ENCODE measurements around the gene ZNF443. TPM values are rescaled to one million over a fixed set of nuclear protein-coding genes. Genes with fewer than 3 reads are reported as not detected.
A peak's percentile ranks its signal among the peaks of the same experiment; 100 is the strongest.
"Not testable (repeated sequence)": the region's sequence is repeated elsewhere in the genome, so short reads cannot be mapped to it uniquely, and the experiment has no call there.

Gene ZNF443
- total RNA-seq, 1 experiment from 2014 or later, result 3.2 TPM

DNA sequence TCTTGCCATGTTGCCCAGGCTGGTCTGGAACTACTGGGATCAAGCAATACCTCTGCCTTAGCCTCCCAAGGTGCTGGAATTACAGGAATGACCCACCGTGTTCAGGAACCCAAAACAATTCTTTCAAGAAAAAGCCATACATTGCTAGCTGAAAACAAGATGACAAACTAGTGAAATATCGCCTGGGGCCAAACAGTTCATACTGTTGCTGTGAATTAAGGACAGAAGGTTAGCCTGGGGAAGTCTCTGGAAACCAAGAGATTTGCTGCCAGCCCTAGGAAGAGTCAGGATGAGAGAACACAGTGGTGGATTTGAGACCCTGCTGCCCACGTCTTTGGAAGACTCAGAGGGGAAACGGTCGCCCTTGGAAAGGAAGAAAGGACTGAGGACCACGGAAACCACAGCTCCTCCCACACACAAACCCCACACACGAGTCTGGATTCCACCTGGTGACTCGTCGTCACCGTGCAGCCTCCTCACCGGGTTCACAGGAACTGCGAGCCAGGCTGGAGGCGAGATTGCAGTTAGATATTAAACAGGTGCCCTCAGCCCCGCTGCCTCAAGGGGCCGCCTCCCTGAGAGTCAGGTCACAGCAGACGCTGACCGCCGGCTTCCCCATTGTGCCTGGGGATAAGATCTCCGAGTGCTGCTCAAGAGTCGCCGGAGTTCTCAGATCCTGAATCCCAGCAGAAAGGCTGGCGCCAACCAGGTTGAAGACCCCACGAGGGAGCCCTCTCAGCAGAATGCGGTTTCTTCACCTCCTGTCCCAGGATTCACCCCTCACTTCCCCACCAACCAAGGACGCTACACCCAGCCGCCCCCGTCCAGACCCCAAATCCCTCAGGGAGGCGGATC is 908 bp downstream of the ZNF443 start:
- not testable (repeated sequence) for H3K27me3 ChIP-seq, H3K36me3 ChIP-seq
- Histone ChIP-seq H3K4me3 (peak overlapping the region; percentile 74), H3K9me3 (peaks cover 18% of the 10 kb centered on the region)
- DNase-seq, result peak; percentile 28

DNA sequence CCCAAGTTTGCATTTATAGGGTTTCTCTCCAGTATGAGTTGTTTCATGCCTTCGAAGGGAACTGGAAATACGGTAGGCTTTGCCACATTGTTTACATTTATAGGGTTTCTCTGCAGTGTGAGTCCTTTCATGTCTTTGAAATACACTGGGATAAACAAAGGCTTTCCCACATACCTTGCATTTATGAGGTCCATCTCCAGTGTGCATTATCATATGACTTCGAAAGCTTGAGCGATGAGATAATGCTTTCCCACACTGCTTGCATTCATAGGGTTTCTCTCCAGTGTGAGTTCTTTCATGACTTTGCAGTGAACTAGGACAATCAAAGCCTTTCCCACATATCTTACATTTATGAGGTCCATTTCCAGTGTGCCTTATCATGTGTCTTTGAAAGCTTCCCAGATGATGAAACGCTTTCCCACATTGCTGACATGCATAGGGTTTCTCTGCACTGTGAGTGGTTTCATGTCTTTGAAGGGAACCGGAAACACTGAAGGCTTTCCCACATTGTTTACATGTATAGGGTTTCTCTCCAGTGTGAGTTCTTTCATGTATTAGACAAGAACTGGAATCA is 10.0 kb downstream of the ZNF443 start:
- H3K4me3 ChIP-seq, DNase-seq, H3K27me3 ChIP-seq: not testable (repeated sequence)
- peaks cover 18% of the 10 kb centered on the region for H3K36me3 ChIP-seq
- peaks cover 14% of the 10 kb centered on the region for H3K9me3 ChIP-seq

DNA sequence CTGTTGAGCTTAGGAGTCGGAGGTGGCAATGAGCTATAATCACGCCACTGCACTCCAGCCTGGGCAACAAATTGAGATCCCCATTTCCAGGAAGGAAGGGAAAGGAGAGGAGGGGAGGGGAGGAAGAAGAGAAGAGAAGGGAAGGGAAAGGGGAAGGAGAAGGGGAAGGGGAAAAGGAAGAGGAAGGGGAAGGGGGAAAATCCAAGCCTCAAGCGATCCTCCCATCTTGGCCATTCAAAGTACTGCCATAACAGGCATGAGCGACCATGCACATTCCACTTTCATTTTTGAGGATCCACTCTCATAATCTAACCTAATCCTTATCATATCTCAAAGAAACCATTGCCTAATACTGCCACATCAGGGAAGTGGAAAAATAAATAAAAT is 14.9 kb downstream of the ZNF443 start:
- no peak overlapping the region for H3K4me3 ChIP-seq
- H3K9me3 ChIP-seq, result peaks cover 35% of the 10 kb centered on the region
- peaks cover 17% of the 10 kb centered on the region for H3K36me3 ChIP-seq
- no peaks in the 10 kb centered on the region for H3K27me3 ChIP-seq
- no peak for DNase-seq

DNA sequence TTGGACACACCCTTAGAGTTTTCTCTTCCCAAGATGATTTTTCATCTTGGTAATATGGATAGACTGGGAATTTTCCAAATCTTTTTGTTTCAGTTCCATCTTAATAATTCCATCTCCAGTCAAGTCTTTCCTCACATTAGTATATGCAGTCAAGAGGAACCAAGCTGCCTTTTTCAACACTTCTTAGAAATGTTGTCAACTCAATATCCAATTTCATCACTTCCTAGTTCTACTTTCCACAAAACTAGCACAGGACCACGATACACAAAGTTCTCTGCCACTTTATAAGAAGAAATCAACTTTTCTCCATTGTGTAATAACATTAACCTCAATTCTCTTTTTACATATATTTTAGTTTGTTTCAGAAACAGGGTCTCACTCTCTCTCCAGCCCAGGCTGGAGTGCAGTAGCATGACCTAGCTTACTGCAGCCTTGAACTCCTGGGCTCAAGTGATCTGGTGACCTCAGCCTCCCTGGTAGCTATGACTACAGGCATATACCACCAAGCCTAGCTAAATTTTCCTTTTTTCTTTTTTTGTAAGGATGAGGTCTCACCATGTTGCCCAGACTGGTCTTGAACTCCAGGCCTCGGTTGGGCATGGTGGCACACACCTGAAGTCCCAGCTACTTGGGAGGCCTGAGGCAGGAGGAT is 15.5 kb downstream of the ZNF443 start:
- no peaks in the 10 kb centered on the region for H3K27me3 ChIP-seq
- no peak for DNase-seq
- H3K36me3 ChIP-seq, result peaks cover 12% of the 10 kb centered on the region
- H3K4me3 ChIP-seq, result no peak overlapping the region
- peaks cover 33% of the 10 kb centered on the region for H3K9me3 ChIP-seq

DNA sequence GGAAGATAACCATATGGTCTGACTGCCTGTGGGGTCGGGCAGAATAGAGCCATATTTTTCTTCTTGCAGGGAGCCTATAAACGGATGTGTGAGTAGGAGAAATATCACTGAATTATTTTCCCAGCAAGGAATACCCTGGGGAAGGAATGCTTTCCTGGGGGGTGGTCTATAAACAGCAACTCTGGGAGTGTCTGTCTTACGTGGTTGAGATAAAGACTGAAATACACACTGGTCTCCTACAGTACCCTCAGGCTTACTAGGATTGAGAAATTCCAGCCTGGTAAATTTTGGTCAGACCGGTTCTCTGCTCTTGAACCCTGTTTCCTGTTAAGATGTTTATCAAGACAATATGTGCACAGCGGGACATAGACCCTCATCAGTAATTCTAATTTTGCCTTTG is 23.5 kb downstream of the ZNF443 start:
- not testable (repeated sequence) for H3K36me3 ChIP-seq, H3K27me3 ChIP-seq, H3K4me3 ChIP-seq, DNase-seq
- H3K9me3 ChIP-seq, result peaks cover 13% of the 10 kb centered on the region

- no peaks in the 10 kb centered on the region for H3K27me3 ChIP-seq
- peaks cover 4% of the 10 kb centered on the region for H3K9me3 ChIP-seq
- no peak overlapping the region for H3K4me3 ChIP-seq
- H3K36me3 ChIP-seq, result no peaks in the 10 kb centered on the region
- DNase-seq, result no peak
These were observed 28.9 kb downstream of the ZNF443 start for GRCh38 chr19:12411893-12412292.

DNA sequence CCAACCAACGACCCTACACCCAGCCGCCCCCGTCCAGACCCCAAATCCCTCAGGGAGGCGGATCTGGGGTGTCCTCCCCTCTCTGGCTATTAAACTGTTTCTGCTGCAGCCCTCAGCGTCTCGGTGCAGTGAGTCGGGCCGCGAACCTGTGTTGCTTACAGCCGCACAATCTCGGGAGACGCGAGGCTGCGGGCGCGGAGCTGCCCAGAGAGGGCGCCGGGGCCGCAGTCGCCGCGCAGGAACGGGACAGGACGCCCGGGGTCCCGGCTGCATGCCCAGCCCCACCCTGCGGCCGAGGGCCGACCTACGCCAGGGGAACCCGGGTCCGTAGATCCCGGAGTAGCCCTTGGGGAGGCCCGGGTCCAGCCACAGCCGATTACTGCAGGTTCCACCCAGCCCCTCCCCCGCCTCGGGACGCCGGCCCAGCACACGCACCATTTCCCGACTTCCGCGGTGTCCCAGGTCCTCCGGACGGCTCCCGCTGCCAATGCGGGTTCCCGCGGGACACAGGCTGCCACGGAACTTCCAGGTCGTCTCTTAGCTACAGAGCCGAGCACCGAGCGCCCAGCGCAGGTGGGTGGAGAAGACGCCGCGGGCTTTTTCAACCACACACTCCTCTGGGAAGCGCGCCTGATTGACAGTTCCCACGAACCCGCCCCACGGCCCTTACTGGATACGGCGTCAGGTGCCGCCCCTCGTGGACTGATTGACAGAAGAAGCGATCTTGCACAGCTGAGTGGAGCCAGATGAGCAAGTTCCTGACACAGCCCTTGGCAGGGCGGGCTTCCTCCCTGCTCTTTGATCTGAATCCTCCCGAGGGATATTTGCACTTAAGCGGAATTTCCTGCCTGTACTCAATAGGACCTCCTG is 40.0 kb downstream of the ZNF443 start, which contains the start of gene ZNF799:
ZNF799 (minus strand) TSS at position 639 of the 870 bp plus-strand sequence; CDS start at position 438, 201 bp downstream.
- H3K4me3 ChIP-seq, result peak within 1 kb of the TSS; percentile 81
- peaks cover 4% of the 10 kb centered on the region for H3K36me3 ChIP-seq
- peak; percentile 100 for DNase-seq
- peaks cover 11% of the 10 kb centered on the region for H3K9me3 ChIP-seq
- no peaks in the 10 kb centered on the region for H3K27me3 ChIP-seq

DNA sequence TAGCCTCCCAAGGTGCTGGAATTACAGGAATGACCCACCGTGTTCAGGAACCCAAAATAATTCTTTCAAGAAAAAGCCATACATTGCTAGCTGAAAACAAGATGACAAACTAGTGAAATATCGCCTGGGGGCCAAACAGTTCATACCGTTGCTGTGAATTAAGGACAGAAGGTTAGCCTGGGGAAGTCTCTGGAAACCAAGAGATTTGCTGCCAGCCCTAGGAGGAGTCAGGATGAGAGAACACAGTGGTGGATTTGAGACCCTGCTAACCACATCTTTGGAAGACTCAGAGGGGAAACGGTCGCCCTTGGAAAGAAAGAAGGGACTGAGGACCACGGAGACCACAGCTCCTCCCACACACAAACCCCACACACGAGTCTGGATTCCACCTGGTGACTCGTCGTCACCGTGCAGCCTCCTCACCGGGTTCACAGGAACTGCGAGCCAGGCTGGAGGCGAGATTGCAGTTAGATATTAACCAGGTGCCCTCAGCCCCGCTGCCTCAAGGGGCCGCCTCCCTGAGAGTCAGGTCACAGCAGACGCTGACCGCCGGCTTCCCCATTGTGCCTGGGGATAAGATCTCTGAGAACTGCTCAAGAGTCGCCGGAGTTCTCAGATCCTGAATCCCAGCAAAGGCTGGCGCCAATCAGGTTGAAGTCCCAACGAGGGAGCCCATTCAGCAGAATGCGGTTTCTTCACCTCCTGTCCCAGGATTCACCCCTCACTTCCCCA is 40.8 kb downstream of the ZNF443 start:
- not testable (repeated sequence) for H3K27me3 ChIP-seq, H3K36me3 ChIP-seq, H3K9me3 ChIP-seq
- peak; percentile 42 for DNase-seq
- peak overlapping the region; percentile 81 for H3K4me3 ChIP-seq

DNA sequence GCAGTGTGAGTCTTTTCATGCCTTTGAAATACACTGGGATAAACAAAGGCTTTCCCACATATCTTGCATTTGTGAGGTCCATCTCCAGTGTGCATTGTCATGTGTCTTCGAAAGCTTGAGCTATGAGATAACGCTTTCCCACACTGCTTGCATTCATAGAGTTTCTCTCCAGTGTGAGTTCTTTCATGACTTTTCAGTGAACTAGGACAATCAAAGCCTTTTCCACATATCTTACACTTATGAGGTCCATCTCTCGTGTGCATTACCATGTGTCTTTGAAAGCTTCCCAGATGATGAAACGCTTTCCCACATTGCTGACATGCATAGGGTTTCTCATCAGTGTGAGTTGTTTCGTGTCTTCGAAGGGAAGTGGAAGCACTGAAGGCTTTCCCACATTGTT is 49.7 kb downstream of the ZNF443 start:
- H3K9me3 ChIP-seq, result peaks cover 44% of the 10 kb centered on the region
- not testable (repeated sequence) for DNase-seq, H3K4me3 ChIP-seq, H3K27me3 ChIP-seq
- H3K36me3 ChIP-seq, result peaks cover 62% of the 10 kb centered on the region

- DNase-seq, result not testable (repeated sequence)
These were observed 54.5 kb downstream of the ZNF443 start for GRCh38 chr19:12386365-12386764.

DNA sequence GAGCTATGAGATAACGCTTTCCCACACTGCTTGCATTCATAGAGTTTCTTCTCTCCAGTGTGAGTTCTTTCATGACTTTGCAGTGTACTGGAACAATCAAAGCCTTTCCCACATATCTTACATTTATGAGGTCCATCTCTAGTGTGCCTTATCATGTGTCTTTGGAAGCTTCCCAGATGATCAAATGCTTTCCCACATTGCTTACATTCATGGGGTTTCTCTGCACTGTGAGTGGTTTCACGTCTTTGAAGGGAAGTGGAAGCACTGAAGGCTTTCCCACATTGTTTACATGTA is 60.4 kb downstream of the ZNF443 start:
- no peak for DNase-seq
- Histone ChIP-seq H3K36me3 (peaks cover 21% of the 10 kb centered on the region), H3K9me3 (peaks cover 56% of the 10 kb centered on the region), H3K27me3 (no peaks in the 10 kb centered on the region), H3K4me3 (no peak overlapping the region)

More at GRCh38 chr19:12386365-12386764, 54.5 kb downstream of the ZNF443 start:
- Histone ChIP-seq H3K9me3 (peaks cover 41% of the 10 kb centered on the region), H3K36me3 (peaks cover 48% of the 10 kb centered on the region)
- not testable (repeated sequence) for H3K27me3 ChIP-seq, H3K4me3 ChIP-seq

DNA sequence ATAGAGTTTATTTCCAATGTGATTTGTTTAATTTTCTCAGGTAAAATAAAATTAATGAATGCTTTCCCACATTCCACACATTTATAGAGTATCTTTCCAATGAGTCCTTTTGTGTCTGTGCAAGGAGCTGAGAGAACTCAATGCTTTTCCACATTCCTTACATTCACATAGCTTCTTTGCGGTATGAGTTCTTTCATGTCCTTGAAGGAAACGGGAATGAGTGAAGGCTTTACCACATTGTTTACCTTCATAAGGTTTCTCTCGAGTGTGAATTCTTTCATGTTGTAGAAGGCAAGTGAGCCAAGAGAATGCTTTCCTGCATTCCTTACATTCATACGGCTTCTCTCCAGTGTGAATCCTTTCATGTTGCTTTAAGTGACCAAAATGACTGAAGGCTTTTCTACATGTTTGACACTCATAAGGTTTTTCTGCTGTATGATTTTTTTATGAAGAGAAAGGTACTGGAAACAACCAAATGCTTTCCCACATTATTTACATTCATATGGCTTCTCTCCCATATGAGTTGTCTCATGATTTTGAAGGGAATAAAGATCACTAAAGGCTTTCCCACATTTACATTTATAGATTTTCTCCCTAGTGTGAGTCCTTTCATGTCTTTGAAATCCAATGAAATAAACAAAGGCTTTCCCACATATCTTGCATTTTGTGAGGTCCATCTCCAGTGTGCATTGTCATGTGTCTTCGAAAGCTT is 60.9 kb downstream of the ZNF443 start:
- peaks cover 21% of the 10 kb centered on the region for H3K36me3 ChIP-seq
- no peak for DNase-seq

More for the DNA sequence above, 60.9 kb downstream of the ZNF443 start:
- peaks cover 51% of the 10 kb centered on the region for H3K9me3 ChIP-seq
- H3K27me3 ChIP-seq, result no peaks in the 10 kb centered on the region
- H3K4me3 ChIP-seq, result no peak overlapping the region
